C1 segment of cervical spinal cord (tissue), 14 donors: ENCODE measurements around the gene TAS1R1.

Experiments used
- DNase-seq, 14 donors: peaks; one replicate each; lab custom pipeline; 2025; lab: John Stamatoyannopoulos, UW

Gene TAS1R1

DNA sequence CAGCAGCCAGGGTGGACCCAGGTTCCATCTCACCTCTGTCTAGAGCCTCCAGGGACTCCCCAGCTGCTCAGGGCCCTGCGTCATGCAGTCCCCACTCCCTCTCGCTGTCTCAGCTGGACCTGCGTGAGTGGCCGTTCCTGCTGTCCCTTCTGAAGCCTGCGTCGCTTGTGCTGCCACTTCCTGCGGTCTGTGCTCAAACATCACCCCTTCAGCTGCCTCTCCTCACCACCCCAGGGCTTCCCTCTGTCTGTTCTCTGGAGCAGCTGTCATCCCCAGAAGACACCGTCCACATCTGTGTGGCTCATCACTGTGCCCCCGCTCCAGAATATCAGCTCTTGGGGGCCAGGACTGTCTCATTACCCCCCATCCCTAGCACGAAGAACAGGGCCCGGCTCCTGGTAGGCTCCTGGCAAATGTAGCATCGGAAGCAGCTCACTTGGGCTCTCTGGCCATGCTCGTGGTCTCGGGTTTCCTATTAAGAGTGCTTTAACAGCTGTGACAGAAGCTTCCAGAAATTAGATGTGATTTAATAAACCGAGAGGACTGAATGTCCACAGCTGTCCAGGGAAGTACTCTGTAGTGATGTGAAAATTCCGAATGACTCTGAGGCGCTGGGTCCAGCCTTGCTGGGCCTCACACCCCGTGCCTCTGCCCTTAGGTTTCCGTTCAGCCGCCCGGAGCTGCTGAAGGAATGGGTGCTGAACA, 72.9 kb downstream of the TAS1R1 start:
- no peak for DNase-seq

DNA sequence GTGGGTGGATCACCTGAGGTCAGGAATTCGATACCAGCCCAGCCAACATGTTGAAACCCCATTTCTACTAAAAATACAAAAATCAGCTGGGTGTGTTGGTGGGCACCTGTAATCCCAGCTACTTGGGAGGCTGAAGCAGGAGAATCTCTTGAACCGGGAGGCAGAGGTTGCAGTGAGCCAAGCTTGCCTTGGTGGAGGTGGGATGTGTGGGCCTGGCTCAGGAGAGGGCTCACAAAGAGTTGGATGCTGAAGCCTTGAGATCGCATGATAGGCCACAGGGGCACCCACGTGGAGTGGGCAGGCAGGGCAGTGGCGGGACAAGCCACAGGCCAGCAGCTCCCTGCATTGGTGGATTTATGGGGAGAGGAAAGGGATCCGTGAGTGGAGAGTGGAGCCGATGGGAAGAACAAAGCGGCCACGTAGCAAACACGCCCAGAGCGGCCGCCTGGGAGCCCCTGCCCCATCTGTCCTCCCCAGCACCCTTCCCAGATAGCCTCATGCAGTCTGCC, 73.9 kb downstream of the TAS1R1 start:
- no peak for DNase-seq
